Keratinocyte (primary cell): ENCODE results near the gene SH3GLB1. TPM values are rescaled to one million over a fixed set of nuclear protein-coding genes. Genes with fewer than 3 reads are reported as not detected.

Experiments
- DNase-seq: peaks from one replicate; pipeline ENCODE4 v3.0.0-alpha.2; 2011; ENCODE audit warnings: low read depth, missing footprints, low spot score
- FAIRE-seq: peaks from 2 replicates; lab custom pipeline; 2011; peaks lifted over from hg19 to GRCh38; lab: Jason Lieb, UNC
- H2AFZ ChIP-seq: 2 replicates; pipeline ENCODE4 v1.6.0; 2012; ENCODE audit warnings: low read length, control low read depth, inconsistent platforms; ENCODE audit not compliant: control insufficient read depth
- H3K27ac ChIP-seq: 2 replicates; pipeline ENCODE4 v1.5.1; 2011; ENCODE audit warnings: low read length; ENCODE audit not compliant: control insufficient read depth, insufficient read depth
- H3K27me3 ChIP-seq: 3 replicates; pipeline ENCODE4 v1.6.0; 2011; ENCODE audit warnings: low read length; ENCODE audit not compliant: control insufficient read depth, insufficient read depth; ENCODE audit errors: extremely low read depth
- H3K36me3 ChIP-seq, 2 experiments: 2 replicates in 1 of 2; 3 replicates in 1 of 2; pipeline ENCODE4 v1.5.1; 2011; ENCODE audit warnings: low read length in 2 of 2, mild to moderate bottlenecking in 1 of 2; ENCODE audit not compliant: control insufficient read depth in 2 of 2, insufficient read depth in 2 of 2; ENCODE audit errors: extremely low read depth in 1 of 2
- H3K4me1 ChIP-seq: 3 replicates; pipeline ENCODE4 v1.5.1; 2011; ENCODE audit warnings: low read length; ENCODE audit not compliant: control insufficient read depth, insufficient read depth; ENCODE audit errors: extremely low read depth
- H3K4me2 ChIP-seq: 3 replicates; pipeline ENCODE4 v1.6.0; 2011; ENCODE audit warnings: low read depth, low read length; ENCODE audit not compliant: control insufficient read depth, insufficient read depth; ENCODE audit errors: extremely low read depth
- H3K4me3 ChIP-seq, 3 experiments: fragments of 200-600 bp in 1 of 3; sonication (generic) in 1 of 3; 2 replicates in 2 of 3; 3 replicates in 1 of 3; pipeline ENCODE4 v1.5.1; 2011 to 2016; ENCODE audit warnings: low read length in 3 of 3, mild to moderate bottlenecking in 3 of 3, control low read depth in 2 of 3, inconsistent platforms in 1 of 3, low read depth in 1 of 3, mixed read lengths in 1 of 3, mixed run types in 1 of 3, moderate library complexity in 1 of 3; ENCODE audit not compliant: control insufficient read depth in 2 of 3, insufficient read depth in 2 of 3; ENCODE audit errors: extremely low read depth in 1 of 3
- H3K79me2 ChIP-seq: 2 replicates; pipeline ENCODE4 v1.6.0; 2012; ENCODE audit warnings: low read length; ENCODE audit not compliant: control insufficient read depth, insufficient read depth
- H3K9ac ChIP-seq: 3 replicates; pipeline ENCODE4 v1.6.0; 2011; ENCODE audit warnings: low read length; ENCODE audit not compliant: control insufficient read depth, insufficient read depth; ENCODE audit errors: extremely low read depth
- H3K9me1 ChIP-seq: 3 replicates; pipeline ENCODE4 v1.6.0; 2011; ENCODE audit warnings: low read length; ENCODE audit not compliant: control insufficient read depth, insufficient read depth; ENCODE audit errors: extremely low read depth
- H3K9me3 ChIP-seq: 2 replicates; pipeline ENCODE4 v1.5.1; 2012; ENCODE audit warnings: low read depth, low read length; ENCODE audit not compliant: control insufficient read depth
- H4K20me1 ChIP-seq: 3 replicates; pipeline ENCODE4 v1.6.0; 2011; ENCODE audit warnings: low read length; ENCODE audit not compliant: control insufficient read depth, insufficient read depth; ENCODE audit errors: extremely low read depth
- EZH2 ChIP-seq: IDR thresholded peaks from one replicate; pipeline ENCODE4 v1.6.1; 2012; ENCODE audit warnings: inconsistent platforms, mild to moderate bottlenecking, low read length, moderate library complexity
- dilution Hi-C: fragments of 300-500 bp; cut with MboI; formaldehyde crosslinking; loops from one replicate; pipeline ENCODE4 v1.7.0; 2020; ENCODE audit warnings: low sequenced_read_pairs; ENCODE audit not compliant: extremely low pct_ligation_motif_present
- polyA plus RNA-seq, 5 experiments: library from polyadenylated mRNA; depleted of rRNA in 3 of 5; stranded (reverse) in 3 of 5; stranded (forward) in 1 of 5; unstranded in 1 of 5; fragments of >200 nt; gene quantifications; 1 replicate in 1 of 5; 2 replicates in 3 of 5; 3 replicates in 1 of 5; pipeline versions ENCODE4 v1.2.1 to v1.2.3, GENCODE V29; 2011 to 2012; ENCODE audit warnings: missing spikeins in 2 of 5, low read depth in 1 of 5, low replicate concordance in 1 of 5

SH3GLB1 gene
- polyA plus RNA-seq, 1 donor (not counting 4 experiments of a cell fraction or from before 2014, with no cell fraction given), result 77.1 TPM

- Histone ChIP-seq H3K9me1 (no peaks in the 10 kb centered on the region), H3K36me3 (no peaks in the 10 kb centered on the region), H4K20me1 (no peaks in the 10 kb centered on the region), H2AFZ (no peak overlapping the region), H3K4me2 (no peak overlapping the region), H3K9me3 (no peaks in the 10 kb centered on the region), H3K79me2 (no peaks in the 10 kb centered on the region), H3K4me3 (no peak overlapping the region), H3K9ac (no peak overlapping the region), H3K4me1 (no peaks in the 10 kb centered on the region), H3K27me3 (no peaks in the 10 kb centered on the region), H3K27ac (no peak overlapping the region)
- no peak for FAIRE-seq
- no peak for TF ChIP-seq EZH2
- dilution Hi-C loops, result no loop called here
- no peak for DNase-seq
Observed at GRCh38 chr1:86795316-86795715, 90.9 kb downstream of the SH3GLB1 start.

Other genes with a start within 250 kb of the SH3GLB1 start
- gene CLCA1, start 235.6 kb upstream of the SH3GLB1 start, polyA plus RNA-seq, result 0.04 to 0.05 TPM in 2 of 3 replicates, not detected in the other
- 0.59 to 6.1 TPM (median 1.5 TPM) in 3 replicates for gene CLCA4, start 157.5 kb upstream of the SH3GLB1 start, polyA plus RNA-seq
- gene SELENOF, start 209.6 kb downstream of the SH3GLB1 start, polyA plus RNA-seq, result 133 to 246 TPM (median 136 TPM) in 3 replicates
- 8.4 to 18.7 TPM (median 12.1 TPM) in 3 replicates for gene HS2ST1, start 210.1 kb downstream of the SH3GLB1 start, polyA plus RNA-seq